Endothelial cell (in vitro differentiated cells): Measurements from ENCODE around the gene SETX. TPM values are rescaled to one million over a fixed set of nuclear protein-coding genes. Genes with fewer than 3 reads are reported as not detected.

Source experiments
- DNase-seq: peaks from one replicate; pipeline ENCODE4 v3.0.0; 2021; ENCODE audit warnings: low spot score
- H3K27ac Mint-ChIP-seq: one replicate; pipeline ENCODE4 v1.8.0; 2021; ENCODE audit warnings: mixed read lengths, inconsistent platforms; ENCODE audit not compliant: unreplicated experiment
- H3K27me3 Mint-ChIP-seq: one replicate; pipeline ENCODE4 v1.8.0; 2021; ENCODE audit warnings: mild to moderate bottlenecking, moderate library complexity, mixed read lengths, inconsistent platforms; ENCODE audit not compliant: unreplicated experiment
- H3K36me3 Mint-ChIP-seq: one replicate; pipeline ENCODE4 v1.8.0; 2021; ENCODE audit warnings: mild to moderate bottlenecking, low read depth, mixed read lengths, inconsistent platforms; ENCODE audit not compliant: unreplicated experiment
- H3K4me1 Mint-ChIP-seq: one replicate; pipeline ENCODE4 v1.8.0; 2021; ENCODE audit warnings: mild to moderate bottlenecking, mixed read lengths, inconsistent platforms; ENCODE audit not compliant: unreplicated experiment
- H3K4me3 Mint-ChIP-seq: one replicate; pipeline ENCODE4 v1.8.0; 2021; ENCODE audit warnings: mild to moderate bottlenecking, mixed read lengths, inconsistent platforms; ENCODE audit not compliant: unreplicated experiment
- H3K9me3 Mint-ChIP-seq: one replicate; pipeline ENCODE4 v1.8.0; 2021; ENCODE audit warnings: mixed read lengths, inconsistent platforms; ENCODE audit not compliant: unreplicated experiment
- total RNA-seq: library from RNA; stranded (reverse); fragmentation: NEBNext Ultra II Directional; extraction: Animal tissue kit (Norgen Biotek cat#: 25700); gene quantifications from one replicate; pipeline ENCODE4 v1.2.1, GENCODE V29; 2021; ENCODE audit not compliant: unreplicated experiment
- TF ChIP-seq, protein P1 (sequence below): fragments of 200-600 bp; sonication (generic); IDR thresholded peaks from one replicate; pipeline ENCODE4 v1.5.0; 2021; ENCODE audit warnings: antibody characterized with exemption; ENCODE audit not compliant: unreplicated experiment

Gene SETX
- total RNA-seq, 1 donor from 2014 or later = 169 TPM

- DNase-seq = no peak
- TF ChIP-seq, protein P1, sequence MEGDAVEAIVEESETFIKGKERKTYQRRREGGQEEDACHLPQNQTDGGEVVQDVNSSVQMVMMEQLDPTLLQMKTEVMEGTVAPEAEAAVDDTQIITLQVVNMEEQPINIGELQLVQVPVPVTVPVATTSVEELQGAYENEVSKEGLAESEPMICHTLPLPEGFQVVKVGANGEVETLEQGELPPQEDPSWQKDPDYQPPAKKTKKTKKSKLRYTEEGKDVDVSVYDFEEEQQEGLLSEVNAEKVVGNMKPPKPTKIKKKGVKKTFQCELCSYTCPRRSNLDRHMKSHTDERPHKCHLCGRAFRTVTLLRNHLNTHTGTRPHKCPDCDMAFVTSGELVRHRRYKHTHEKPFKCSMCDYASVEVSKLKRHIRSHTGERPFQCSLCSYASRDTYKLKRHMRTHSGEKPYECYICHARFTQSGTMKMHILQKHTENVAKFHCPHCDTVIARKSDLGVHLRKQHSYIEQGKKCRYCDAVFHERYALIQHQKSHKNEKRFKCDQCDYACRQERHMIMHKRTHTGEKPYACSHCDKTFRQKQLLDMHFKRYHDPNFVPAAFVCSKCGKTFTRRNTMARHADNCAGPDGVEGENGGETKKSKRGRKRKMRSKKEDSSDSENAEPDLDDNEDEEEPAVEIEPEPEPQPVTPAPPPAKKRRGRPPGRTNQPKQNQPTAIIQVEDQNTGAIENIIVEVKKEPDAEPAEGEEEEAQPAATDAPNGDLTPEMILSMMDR = no peak
- no peak overlapping the region for H3K4me3 Mint-ChIP-seq
- no peak overlapping the region for H3K27ac Mint-ChIP-seq
- H3K27me3 Mint-ChIP-seq = no peaks in the 10 kb centered on the region
- peaks cover 3% of the 10 kb centered on the region for H3K9me3 Mint-ChIP-seq
- H3K4me1 Mint-ChIP-seq = no peaks in the 10 kb centered on the region
- H3K36me3 Mint-ChIP-seq = peaks cover 7% of the 10 kb centered on the region
These were observed 104.2 kb downstream of the SETX start for GRCh38 chr9:132250324-132251262.

GRCh38 chr9:132249690-132250089 lies 105.1 kb downstream of the SETX start:
- no peak for DNase-seq
- Mint-ChIP-seq H3K9me3 (peaks cover 3% of the 10 kb centered on the region), H3K27me3 (no peaks in the 10 kb centered on the region), H3K27ac (no peak overlapping the region), H3K36me3 (peaks cover 7% of the 10 kb centered on the region), H3K4me3 (no peak overlapping the region), H3K4me1 (no peaks in the 10 kb centered on the region)
- TF ChIP-seq, protein P1 = no peak

DNA sequence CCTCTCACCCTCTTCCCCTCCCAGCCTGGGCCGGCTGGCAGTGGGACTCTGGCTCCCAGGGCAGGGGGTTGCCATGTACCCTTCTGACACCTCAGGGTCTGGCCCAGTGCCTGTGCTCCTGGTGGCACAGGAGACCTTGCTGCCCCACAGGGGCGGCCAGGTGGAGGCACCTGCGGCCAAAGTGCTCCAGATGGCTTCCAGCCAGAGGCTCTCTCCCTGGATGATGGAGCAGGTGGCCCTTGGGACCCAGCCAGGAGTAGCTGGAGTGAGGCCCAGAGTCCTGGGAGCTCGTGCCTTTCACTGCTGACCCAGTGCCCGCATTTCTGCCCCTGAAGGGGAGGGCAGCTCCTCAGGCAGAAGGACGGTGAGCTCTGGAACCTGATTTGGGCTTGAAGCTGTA lies 105.7 kb downstream of the SETX start:
- H3K9me3 Mint-ChIP-seq = peaks cover 3% of the 10 kb centered on the region
- no peaks in the 10 kb centered on the region for H3K4me1 Mint-ChIP-seq
- DNase-seq = no peak

DNA sequence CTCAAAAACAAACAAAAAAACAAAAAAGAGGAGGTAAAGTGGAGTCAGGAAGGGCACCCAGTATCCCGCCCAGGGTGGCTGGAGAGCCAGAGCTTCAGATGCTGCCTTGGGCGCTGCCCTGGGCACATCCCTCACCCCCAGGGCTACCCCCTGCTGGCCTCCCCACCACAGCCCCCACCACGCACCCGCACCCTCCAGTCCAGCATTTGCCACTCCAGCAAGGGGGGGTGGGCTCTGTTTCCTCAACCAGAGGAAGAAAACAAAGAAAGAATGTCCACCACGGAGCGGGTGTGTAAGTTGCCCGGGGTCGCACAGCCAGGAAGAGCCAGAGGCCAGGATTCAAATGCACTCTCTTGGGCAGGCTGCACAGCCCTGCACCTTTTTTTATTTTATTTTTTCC lies 106.8 kb downstream of the SETX start:
- no peaks in the 10 kb centered on the region for H3K4me1 Mint-ChIP-seq
- no peak overlapping the region for H3K27ac Mint-ChIP-seq
- H3K4me3 Mint-ChIP-seq = no peak overlapping the region
- peaks cover 7% of the 10 kb centered on the region for H3K36me3 Mint-ChIP-seq
- peaks cover 3% of the 10 kb centered on the region for H3K9me3 Mint-ChIP-seq
- peaks cover 10% of the 10 kb centered on the region for H3K27me3 Mint-ChIP-seq
- TF ChIP-seq, protein P1 = no peak
- DNase-seq = no peak

More for the DNA sequence above, 105.7 kb downstream of the SETX start:
- H3K4me3 Mint-ChIP-seq = no peak overlapping the region
- TF ChIP-seq, protein P1 = no peak
- peaks cover 7% of the 10 kb centered on the region for H3K36me3 Mint-ChIP-seq
- H3K27me3 Mint-ChIP-seq = peaks cover 4% of the 10 kb centered on the region
- H3K27ac Mint-ChIP-seq = no peak overlapping the region

DNA sequence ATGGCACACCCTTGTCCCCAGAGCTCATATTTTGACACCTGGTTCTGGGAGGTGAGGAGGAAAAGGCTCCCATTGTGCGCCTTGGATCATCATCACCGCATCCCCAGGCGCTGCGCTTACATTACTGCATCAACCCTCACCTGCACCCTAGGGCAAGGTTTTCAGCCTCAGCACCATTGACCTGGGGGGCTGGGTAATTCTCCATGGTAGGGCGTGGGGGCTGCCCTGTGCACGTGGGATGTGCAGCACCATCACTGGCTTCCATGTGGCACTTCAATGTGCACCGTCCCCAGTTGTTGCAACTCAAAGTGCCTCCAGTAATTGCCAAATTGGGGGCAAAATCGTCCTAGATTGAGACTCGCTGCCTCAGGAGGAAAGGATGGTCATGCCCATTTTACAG lies 109.3 kb downstream of the SETX start:
- TF ChIP-seq, protein P1 = no peak
- Mint-ChIP-seq H3K27ac (no peak overlapping the region), H3K27me3 (peaks cover 18% of the 10 kb centered on the region), H3K36me3 (no peaks in the 10 kb centered on the region), H3K4me1 (peaks cover 5% of the 10 kb centered on the region), H3K4me3 (no peak overlapping the region), H3K9me3 (no peaks in the 10 kb centered on the region)
- no peak for DNase-seq
